Epithelial cell of proximal tubule (primary cell): ENCODE measurements around the gene TGFB1I1. TPM values are rescaled to one million over a fixed set of nuclear protein-coding genes. Genes with fewer than 3 reads are reported as not detected.
A peak's percentile ranks its signal among the peaks of the same experiment; 100 is the strongest.

Experiments
- DNase-seq: peaks from one replicate; pipeline ENCODE4 v3.0.0-alpha.2; 2011; ENCODE audit warnings: low read depth
- H3K4me3 ChIP-seq: 2 replicates; pipeline ENCODE4 v1.5.1; 2011; ENCODE audit warnings: low read depth, mild to moderate bottlenecking, low read length
- CTCF ChIP-seq: conservative IDR thresholded peaks from 2 replicates; pipeline ENCODE4 v1.5.1; 2012; ENCODE audit warnings: low read depth, mild to moderate bottlenecking, low read length
- total RNA-seq: library from RNA; depleted of rRNA; stranded (reverse); fragments of >200 nt; gene quantifications from 2 replicates; pipeline ENCODE4 v1.2.3, GENCODE V29; 2015

Gene TGFB1I1
- total RNA-seq, 1 donor from 2014 or later, result 62.2 TPM

GRCh38 chr16:31507929-31508705 lies 36.2 kb downstream of the TGFB1I1 start, which contains the start of gene RUSF1:
RUSF1 (minus strand) TSS chr16:31508391; CDS start chr16:31508373, 18 bp downstream.
- DNase-seq, result no peak

GRCh38 chr16:31508706-31509195 lies 36.8 kb downstream of the TGFB1I1 start:
- peak overlapping the region; percentile 95 for H3K4me3 ChIP-seq
- no peak for TF ChIP-seq CTCF
- no peak for DNase-seq

More at GRCh38 chr16:31507929-31508705, 36.2 kb downstream of the TGFB1I1 start, which contains the start of gene RUSF1:
- TF ChIP-seq CTCF, result no peak
- H3K4me3 ChIP-seq, result peak within 1 kb of the TSS; percentile 95

- no peak for TF ChIP-seq CTCF
- H3K4me3 ChIP-seq, result no peak overlapping the region
- DNase-seq, result no peak
Measured at GRCh38 chr16:31513126-31513525, 41.2 kb downstream of the TGFB1I1 start.

GRCh38 chr16:31513884-31514283 lies 41.9 kb downstream of the TGFB1I1 start:
- no peak overlapping the region for H3K4me3 ChIP-seq
- no peak for DNase-seq
- TF ChIP-seq CTCF, result no peak

- no peak overlapping the region for H3K4me3 ChIP-seq
- DNase-seq, result no peak
- no peak for TF ChIP-seq CTCF
Measured at GRCh38 chr16:31517800-31518402, 45.9 kb downstream of the TGFB1I1 start.

GRCh38 chr16:31519759-31520431 lies 47.9 kb downstream of the TGFB1I1 start:
- no peak for DNase-seq
- no peak for TF ChIP-seq CTCF
- H3K4me3 ChIP-seq, result no peak overlapping the region
